ENCODE measurements around the gene RASSF7.

Gene RASSF7

GRCh38 chr11:551596-551995 lies 9.2 kb upstream of the RASSF7 start:
- no peak for DNase-seq

GRCh38 chr11:553083-553987 lies 7.4 kb upstream of the RASSF7 start:
- no peak for DNase-seq

GRCh38 chr11:553988-554340 lies 6.8 kb upstream of the RASSF7 start:
- DNase-seq: no peak

GRCh38 chr11:554428-555226 lies 6.1 kb upstream of the RASSF7 start:
- DNase-seq: peak; percentile 77

- DNase-seq: no peak
Measured at GRCh38 chr11:555227-555779, 5.5 kb upstream of the RASSF7 start.

GRCh38 chr11:555780-556661 lies 4.7 kb upstream of the RASSF7 start:
- DNase-seq: no peak

- DNase-seq: no peak
Measured at GRCh38 chr11:556662-557256, 4.0 kb upstream of the RASSF7 start.

- no peak for DNase-seq
Measured at GRCh38 chr11:557328-558132, 3.2 kb upstream of the RASSF7 start.

GRCh38 chr11:558503-558902 lies 2.3 kb upstream of the RASSF7 start:
- DNase-seq: no peak

GRCh38 chr11:559020-559620 lies 1.6 kb upstream of the RASSF7 start:
- no peak for DNase-seq

- DNase-seq: no peak
Measured at GRCh38 chr11:559712-560304, 962 bp upstream of the RASSF7 start.

- no peak for DNase-seq
Measured at GRCh38 chr11:561148-562003, 606 bp downstream of the RASSF7 start.

GRCh38 chr11:562046-562645 lies 1.4 kb downstream of the RASSF7 start:
- no peak for DNase-seq

GRCh38 chr11:563066-563811 lies 2.5 kb downstream of the RASSF7 start:
- DNase-seq: no peak

GRCh38 chr11:563812-564578 lies 3.2 kb downstream of the RASSF7 start:
- no peak for DNase-seq

GRCh38 chr11:565921-566509 lies 5.2 kb downstream of the RASSF7 start:
- no peak for DNase-seq

GRCh38 chr11:567011-567628 lies 6.3 kb downstream of the RASSF7 start:
- no peak for DNase-seq

Data from NCI-H1092 treated with DMSO at 0.1 percent for 48 hours (cell line).